HepG2 (cell line): ENCODE measurements around the gene POFUT2. TPM values are rescaled to one million over a fixed set of nuclear protein-coding genes. Genes with fewer than 3 reads are reported as not detected.

Source experiments
- ATAC-seq: fragments of 200-7000 bp; cut with Tn5 transposase; 3 replicates; pipeline ENCODE4 v1.9.1; 2020; ENCODE audit warnings: mild to moderate bottlenecking, moderate library complexity
- BruUV-seq: library from RNA; stranded (reverse); fragments of 400-500 nt; replicated peaks from 2 replicates; lab custom pipeline; 2021; lab: Mats Ljungman, UMichigan
- CTCF ChIA-PET: fragments of 300-600 bp; formaldehyde crosslinking; extraction: SDS; loops from one replicate; lab custom pipeline; 2021; ENCODE audit warnings: low total read pairs, inconsistent platforms, low intra/inter-chr PET ratio; lab: Yijun Ruan, JAX
- POLR2A ChIA-PET: fragments of 350-600 bp; sonication (Branson Sonifier 250); formaldehyde crosslinking; loops from one replicate; lab custom pipeline; 2020; ENCODE audit warnings: antibody characterized with exemption, inconsistent platforms; lab: Yijun Ruan, JAX
- DNase-seq: peaks from one replicate; pipeline ENCODE4 v3.0.0-alpha.2; 2015; ENCODE audit warnings: low spot score
- FAIRE-seq: peaks from 3 replicates; lab custom pipeline; 2011; peaks lifted over from hg19 to GRCh38; lab: Jason Lieb, UNC
- H2AFZ ChIP-seq: one replicate; pipeline ENCODE4 v1.6.1; 2011; ENCODE audit warnings: low read length, inconsistent platforms
- H3K27ac ChIP-seq: fragments of 300-600 bp; 3 replicates; pipeline ENCODE4 v1.8.0; 2011; ENCODE audit warnings: mixed run types, mild to moderate bottlenecking, mixed read lengths, low read length, inconsistent platforms; ENCODE audit not compliant: insufficient read depth; ENCODE audit errors: extremely low read length
- H3K27me3 ChIP-seq, 2 experiments: fragments of 200-600 bp in 1 of 2; 2 replicates in 1 of 2; 3 replicates in 1 of 2; pipeline versions ENCODE4 v1.6.0 to v1.8.0; 2011; ENCODE audit warnings: low read length in 2 of 2, mild to moderate bottlenecking in 2 of 2, moderate library complexity in 2 of 2, inconsistent platforms in 1 of 2; ENCODE audit not compliant: insufficient read depth in 2 of 2, control insufficient read depth in 1 of 2
- H3K36me3 ChIP-seq, 2 experiments: fragments of 200-600 bp in 1 of 2; replicated peaks in 1 of 2; 2 replicates in 1 of 2; 3 replicates in 1 of 2; pipeline versions ENCODE4 v1.5.1 to v1.8.0; 2011; ENCODE audit warnings: low read length in 2 of 2, inconsistent platforms in 1 of 2; ENCODE audit not compliant: insufficient read depth in 2 of 2, control insufficient read depth in 1 of 2
- H3K4me1 ChIP-seq: 2 replicates; pipeline ENCODE4 v1.5.1; 2012; ENCODE audit warnings: low read length, inconsistent platforms; ENCODE audit not compliant: insufficient read depth
- H3K4me2 ChIP-seq: 2 replicates; pipeline ENCODE4 v1.6.0; 2011; ENCODE audit warnings: low read depth, low read length, inconsistent platforms
- H3K4me3 ChIP-seq, 3 experiments: fragments of 200-600 bp in 1 of 3; sonication (generic), shearing (Covaris generic) in 1 of 3; replicated peaks in 1 of 3; 2 replicates each; pipeline ENCODE4 v1.5.1; 2011 to 2016; ENCODE audit warnings: low read length in 3 of 3, inconsistent platforms in 2 of 3, low read depth in 2 of 3, mild to moderate bottlenecking in 2 of 3, control low read depth in 1 of 3, mixed read lengths in 1 of 3; ENCODE audit not compliant: insufficient read depth in 1 of 3
- H3K79me2 ChIP-seq: one replicate; pipeline ENCODE4 v1.6.1; 2011; ENCODE audit warnings: low read length, inconsistent platforms; ENCODE audit not compliant: insufficient read depth
- H3K9ac ChIP-seq: 2 replicates; pipeline ENCODE4 v1.6.0; 2011; ENCODE audit warnings: mild to moderate bottlenecking, low read depth, low read length, inconsistent platforms; ENCODE audit not compliant: insufficient read depth
- H3K9me3 ChIP-seq: 2 replicates; pipeline ENCODE4 v1.5.1; 2012; ENCODE audit warnings: mild to moderate bottlenecking, low read length
- H4K20me1 ChIP-seq: 2 replicates; pipeline ENCODE4 v1.6.0; 2011; ENCODE audit warnings: inconsistent platforms, mild to moderate bottlenecking, low read length, moderate library complexity; ENCODE audit not compliant: insufficient read depth
- CEBPB ChIP-seq: IDR thresholded peaks from 2 replicates; pipeline ENCODE4 v1.6.1; 2011; ENCODE audit warnings: low read depth, low read length, improper control_type of control experiment, borderline replicate concordance
- CENPX ChIP-seq: sonication (generic); formaldehyde crosslinking; IDR thresholded peaks from 2 replicates; pipeline ENCODE4 v1.9.0; 2021; ENCODE audit warnings: mild to moderate bottlenecking, missing genetic modification reagents, moderate library complexity
- DMAP1 ChIP-seq: IDR thresholded peaks from 2 replicates; pipeline ENCODE4 v1.6.1; 2016
- ERF ChIP-seq: IDR thresholded peaks from 2 replicates; pipeline ENCODE4 v1.6.1; 2018; ENCODE audit warnings: missing biosample characterization, missing genetic modification reagents
- NCOA1 ChIP-seq: sonication (generic); formaldehyde crosslinking; IDR thresholded peaks from 2 replicates; pipeline ENCODE4 v1.9.0; 2021; ENCODE audit warnings: missing genetic modification reagents
- NFE2 ChIP-seq: sonication (generic); formaldehyde crosslinking; IDR thresholded peaks from 2 replicates; pipeline ENCODE4 v1.4.0; 2020; ENCODE audit warnings: missing genetic modification reagents
- RBFOX2 ChIP-seq: fragments of 200-400 bp; formaldehyde crosslinking; IDR thresholded peaks from 2 replicates; pipeline ENCODE4 v1.6.1; 2017; ENCODE audit warnings: low read depth, mild to moderate bottlenecking, low read length
- RELA ChIP-seq: sonication (generic); formaldehyde crosslinking; IDR thresholded peaks from 2 replicates; pipeline ENCODE4 v1.4.0; 2020; ENCODE audit warnings: missing genetic modification reagents
- TOE1 ChIP-seq: sonication (generic); formaldehyde crosslinking; IDR thresholded peaks from 2 replicates; pipeline ENCODE4 v1.4.0; 2020; ENCODE audit warnings: mild to moderate bottlenecking, missing genetic modification reagents
- YEATS4 ChIP-seq: sonication (generic); formaldehyde crosslinking; IDR thresholded peaks from 2 replicates; pipeline ENCODE4 v1.4.0; 2020; ENCODE audit warnings: missing genetic modification reagents, borderline replicate concordance
- ZNF552 ChIP-seq: sonication (generic); formaldehyde crosslinking; IDR thresholded peaks from 2 replicates; pipeline ENCODE4 v1.9.0; 2022; ENCODE audit warnings: missing genetic modification reagents, mild to moderate bottlenecking, borderline replicate concordance
- ZNF737 ChIP-seq: sonication (generic); formaldehyde crosslinking; IDR thresholded peaks from 2 replicates; pipeline ENCODE4 v1.5.0; 2020; ENCODE audit warnings: missing genetic modification reagents, mild to moderate bottlenecking, borderline replicate concordance
- ZNF790 ChIP-seq: sonication (generic); formaldehyde crosslinking; IDR thresholded peaks from 2 replicates; pipeline ENCODE4 v1.8.0; 2022; ENCODE audit warnings: missing genetic modification reagents, mild to moderate bottlenecking, borderline replicate concordance
- ZNF878 ChIP-seq: sonication (generic); formaldehyde crosslinking; IDR thresholded peaks from 2 replicates; pipeline ENCODE4 v1.8.1; 2023; ENCODE audit warnings: mild to moderate bottlenecking, missing genetic modification reagents, moderate library complexity
- WGBS: methylation state at CpG from one replicate; pipeline ENCODE4 v1.1.6; 2017; ENCODE audit warnings: low lambda C conversion rate; 5-methylcytosine and 5-hydroxymethylcytosine counted together
- in situ Hi-C: cut with HindIII; loops from 2 replicates; pipeline ENCODE4 v1.10.0; 2017; ENCODE audit warnings: low pct_unique_long_range_greater_than_20kb; ENCODE audit not compliant: extremely low pct_ligation_motif_present
- intact Hi-C: fragments of 100-400 bp; cut with micrococcal nuclease; formaldehyde crosslinking; loops from one replicate; pipeline ENCODE4 v1.10.0; 2022; ENCODE audit not compliant: unreplicated experiment
- polyA plus RNA-seq, 8 experiments: library from polyadenylated mRNA; depleted of rRNA in 3 of 8; stranded (reverse) in 7 of 8; unstranded in 1 of 8; fragments of >200 nt; fragmentation: Illumina TruSeq in 4 of 8; extraction: Trizol in 4 of 8; gene quantifications; 2 replicates each; pipeline versions ENCODE4 v1.2.1 to v1.2.3, GENCODE V29; 2011 to 2016; ENCODE audit warnings: low read depth in 4 of 8, missing spikeins in 1 of 8, mixed read lengths in 1 of 8; ENCODE audit not compliant: insufficient read depth in 1 of 8
- total RNA-seq, 5 experiments: library from RNA; depleted of rRNA; stranded (reverse); fragments of >200 nt; fragmentation: Illumina TruSeq; extraction: Trizol; gene quantifications; 2 replicates each; pipeline ENCODE4 v1.2.3, GENCODE V29; 2016; ENCODE audit warnings: low read depth in 1 of 5
- TF ChIP-seq, protein P1 (sequence below): sonication (generic); formaldehyde crosslinking; conservative IDR thresholded peaks from 2 replicates; pipeline ENCODE4 v1.4.0; 2020; ENCODE audit warnings: missing genetic modification reagents
- TF ChIP-seq, protein P2 (sequence below): sonication (generic); formaldehyde crosslinking; IDR thresholded peaks from 2 replicates; pipeline ENCODE4 v1.8.0; 2022; ENCODE audit warnings: missing genetic modification reagents, mild to moderate bottlenecking, inconsistent platforms, borderline replicate concordance

POFUT2 gene
- total and polyA plus RNA-seq, 2 of the 13 experiments (the other 11 are each of a cell fraction or from before 2014, with no cell fraction given), result 22.8 to 24.0 TPM

DNA sequence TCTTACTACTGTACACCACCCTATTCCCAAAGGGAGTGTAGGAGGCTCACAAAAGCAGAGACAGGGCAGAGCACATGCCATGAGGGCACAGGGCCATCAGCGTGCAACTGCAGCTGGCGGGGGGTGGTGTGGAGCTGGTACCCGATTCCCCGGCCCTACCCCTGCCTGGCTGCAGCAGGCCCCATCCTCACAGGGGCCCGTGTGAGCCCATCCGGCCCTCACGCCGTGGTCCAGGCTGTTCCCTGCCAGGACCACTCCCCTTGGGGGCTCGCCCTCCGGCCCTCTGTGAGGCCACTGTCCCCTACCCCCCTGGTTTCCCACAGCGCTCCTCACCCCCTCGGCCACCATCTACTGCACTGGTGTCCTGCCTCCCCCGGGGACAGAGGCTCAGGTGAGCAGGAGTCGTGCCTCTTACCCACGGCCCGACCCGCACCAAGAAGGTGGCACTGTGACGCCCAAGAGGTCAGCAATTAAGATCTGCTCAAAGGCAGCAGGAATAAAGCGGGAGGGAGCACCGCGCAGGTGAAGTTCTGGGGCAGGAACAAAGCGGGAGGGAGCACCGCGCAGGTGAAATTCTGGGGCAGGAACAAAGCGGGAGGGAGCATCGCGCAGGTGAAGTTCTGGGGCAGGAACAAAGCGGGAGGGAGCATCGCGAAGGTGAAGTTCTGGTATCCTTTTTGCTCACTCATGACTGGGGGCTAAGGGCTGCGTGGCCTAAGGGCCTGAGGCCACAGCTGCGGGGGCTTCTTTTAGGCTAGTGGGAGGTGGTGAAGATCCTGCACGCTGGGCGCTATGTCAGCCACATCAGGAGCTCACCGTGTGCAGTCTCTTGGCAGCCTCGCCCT is 3.9 kb downstream of the POFUT2 start:
- FAIRE-seq (no peak), ATAC-seq (no peak), DNase-seq (no peak)
- ChIA-PET POLR2A (no interaction called here), CTCF (no interaction called here)
- TF ChIP-seq NFE2 (CRISPR knock-in tag) (no peak), RBFOX2 (peak; percentile 47; the same call in 1 of the 2 replicates)
- H3K4me3 ChIP-seq, result no peak overlapping the region
- H3K79me2 ChIP-seq, result peaks cover 13% of the 10 kb centered on the region
- peaks cover 8% of the 10 kb centered on the region for H3K4me1 ChIP-seq
- in situ Hi-C loops, result no loop called here
- no peaks in the 10 kb centered on the region for H3K27me3 ChIP-seq
- H2AFZ ChIP-seq, result no peak overlapping the region
- no peak overlapping the region for H3K4me2 ChIP-seq
- H3K9me3 ChIP-seq, result no peaks in the 10 kb centered on the region
- H3K36me3 ChIP-seq, result peaks cover 25 to 57% of the 10 kb centered on the region in 2 experiments; a peak in 4 of 5 replicates
- WGBS, result 96% methylated on average over 25 of the region's 36 CpGs
- no peak overlapping the region for H3K9ac ChIP-seq
- no peak overlapping the region for H3K27ac ChIP-seq
- intact Hi-C loops, result no loop called here
- H4K20me1 ChIP-seq, result no peaks in the 10 kb centered on the region
- no TSS peak for BruUV-seq

DNA sequence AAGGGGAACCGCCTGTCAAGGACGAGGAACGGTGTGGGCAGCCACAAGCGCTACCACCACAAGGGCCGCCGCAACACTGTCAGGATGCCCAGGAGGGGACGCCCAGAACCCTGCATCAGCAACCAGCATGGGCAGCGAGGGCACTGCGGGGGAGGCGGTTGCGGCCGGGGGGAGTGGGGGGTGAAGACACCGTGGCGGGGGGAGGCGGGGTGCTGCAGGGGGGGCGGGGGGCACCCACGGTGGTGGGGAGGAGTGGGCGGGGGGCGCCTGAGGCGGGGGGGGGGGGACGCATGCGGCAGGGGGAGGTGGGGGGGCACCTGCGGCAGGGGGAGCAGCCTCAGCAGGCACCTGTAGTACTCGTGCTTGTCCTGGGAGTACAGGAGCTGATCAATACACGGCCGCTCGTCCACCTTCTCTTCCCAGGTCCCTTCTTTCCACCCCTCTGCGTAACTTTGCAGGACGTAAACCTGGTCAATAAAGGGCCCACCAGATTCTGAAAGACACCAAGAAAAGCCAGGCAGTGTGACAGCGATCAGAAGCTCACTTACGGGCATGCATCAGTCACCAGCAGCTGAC is 4.6 kb downstream of the POFUT2 start:
- H3K4me2 ChIP-seq, result no peak overlapping the region
- in situ Hi-C loops, result no loop called here
- no peaks in the 10 kb centered on the region for H4K20me1 ChIP-seq
- no peak overlapping the region for H3K27ac ChIP-seq
- ChIA-PET CTCF (no interaction called here), POLR2A (no interaction called here)
- no peaks in the 10 kb centered on the region for H3K9me3 ChIP-seq
- ATAC-seq (no peak), DNase-seq (no peak), FAIRE-seq (no peak)
- peaks cover 27 to 64% of the 10 kb centered on the region in 2 experiments; a peak in 4 of 5 replicates for H3K36me3 ChIP-seq
- peaks cover 5% of the 10 kb centered on the region for H3K4me1 ChIP-seq
- 96% methylated on average over 31 of the region's 31 CpGs for WGBS
- H3K4me3 ChIP-seq, result no peak overlapping the region
- H3K27me3 ChIP-seq, result no peaks in the 10 kb centered on the region
- no peak overlapping the region for H2AFZ ChIP-seq
- no peak overlapping the region for H3K9ac ChIP-seq
- BruUV-seq, result no TSS peak
- intact Hi-C loops, result no loop called here
- H3K79me2 ChIP-seq, result peaks cover 13% of the 10 kb centered on the region
- TF ChIP-seq TOE1, result no peak
- TF ChIP-seq, protein P1, sequence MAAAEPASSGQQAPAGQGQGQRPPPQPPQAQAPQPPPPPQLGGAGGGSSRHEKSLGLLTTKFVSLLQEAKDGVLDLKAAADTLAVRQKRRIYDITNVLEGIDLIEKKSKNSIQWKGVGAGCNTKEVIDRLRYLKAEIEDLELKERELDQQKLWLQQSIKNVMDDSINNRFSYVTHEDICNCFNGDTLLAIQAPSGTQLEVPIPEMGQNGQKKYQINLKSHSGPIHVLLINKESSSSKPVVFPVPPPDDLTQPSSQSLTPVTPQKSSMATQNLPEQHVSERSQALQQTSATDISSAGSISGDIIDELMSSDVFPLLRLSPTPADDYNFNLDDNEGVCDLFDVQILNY (CRISPR knock-in tag), result no peak
- TF ChIP-seq, protein P2, sequence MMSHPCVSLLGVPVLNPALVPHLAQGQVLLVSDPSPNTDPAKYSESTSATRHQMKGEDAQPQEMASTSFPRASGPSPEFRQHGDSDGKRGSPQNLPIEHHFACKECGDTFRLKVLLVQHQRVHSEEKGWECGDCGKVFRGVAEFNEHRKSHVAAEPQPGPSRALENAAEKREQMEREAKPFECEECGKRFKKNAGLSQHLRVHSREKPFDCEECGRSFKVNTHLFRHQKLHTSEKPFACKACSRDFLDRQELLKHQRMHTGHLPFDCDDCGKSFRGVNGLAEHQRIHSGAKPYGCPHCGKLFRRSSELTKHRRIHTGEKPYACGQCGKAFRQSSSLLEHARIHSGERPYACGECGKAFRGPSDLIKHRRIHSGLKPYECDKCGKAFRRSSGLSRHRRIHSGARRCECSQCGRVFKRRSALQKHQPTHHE (CRISPR knock-in tag), result no peak
- TF ChIP-seq DMAP1 (CRISPR knock-in tag), result no peak
- no peak for TF ChIP-seq ZNF878 (CRISPR knock-in tag)
- TF ChIP-seq ZNF737, result no peak
- TF ChIP-seq RELA (CRISPR knock-in tag), result no peak
- no peak for TF ChIP-seq ERF (CRISPR knock-in tag)
- TF ChIP-seq CEBPB, result no peak
- no peak for TF ChIP-seq ZNF552 (CRISPR knock-in tag)
- TF ChIP-seq ZNF790 (CRISPR knock-in tag), result no peak
- no peak for TF ChIP-seq YEATS4 (CRISPR knock-in tag)
- no peak for TF ChIP-seq NCOA1 (CRISPR knock-in tag)
- no peak for TF ChIP-seq CENPX (CRISPR knock-in tag)
